GM12878 (cell line): ENCODE results near the gene ARHGAP32.

Source experiments
- ASH2L ChIP-seq: fragments of 300-600, 200-600 bp; sonication (generic); IDR thresholded peaks from 2 replicates; pipeline ENCODE4 v1.6.1; 2017; ENCODE audit warnings: low read depth, mild to moderate bottlenecking, borderline replicate concordance
- CTCF ChIP-seq, 3 experiments: IDR thresholded peaks in 2 of 3; conservative IDR thresholded peaks in 1 of 3; 2 replicates each; pipeline ENCODE4 v1.5.1; 2011; ENCODE audit warnings: low read depth in 3 of 3, low read length in 3 of 3, mild to moderate bottlenecking in 3 of 3, control low read depth in 2 of 3, moderate library complexity in 2 of 3, inconsistent platforms in 1 of 3, mixed read lengths in 1 of 3; ENCODE audit not compliant: control insufficient read depth in 2 of 3, insufficient read depth in 1 of 3; ENCODE audit errors: extremely low read depth in 1 of 3
- EP300 ChIP-seq, 2 experiments: fragments of 150-350 bp in 1 of 2; IDR thresholded peaks; 2 replicates each; pipeline ENCODE4 v1.6.1; 2011 to 2012; ENCODE audit warnings: low read depth in 2 of 2, low read length in 2 of 2, borderline replicate concordance in 1 of 2, improper control_type of control experiment in 1 of 2, inconsistent platforms in 1 of 2; ENCODE audit not compliant: control insufficient read depth in 1 of 2
- KAT2A ChIP-seq: conservative IDR thresholded peaks from 2 replicates; pipeline ENCODE4 v1.6.1; 2011; ENCODE audit warnings: low read depth, low read length; ENCODE audit not compliant: control insufficient read depth
- KDM1A ChIP-seq: fragments of 200-600 bp; sonication (generic); IDR thresholded peaks from 2 replicates; pipeline ENCODE4 v1.6.1; 2016; ENCODE audit warnings: borderline replicate concordance
- MXI1 ChIP-seq: fragments of 150-350 bp; IDR thresholded peaks from 2 replicates; pipeline ENCODE4 v1.6.1; 2011; ENCODE audit warnings: low read depth, mild to moderate bottlenecking, inconsistent platforms, low read length, improper control_type of control experiment
- NFYB ChIP-seq: IDR thresholded peaks from 2 replicates; pipeline ENCODE4 v1.6.1; 2011; ENCODE audit warnings: low read depth, mild to moderate bottlenecking, low read length, improper control_type of control experiment, moderate library complexity; ENCODE audit not compliant: insufficient read depth
- POLR2A ChIP-seq: IDR thresholded peaks from 2 replicates; pipeline ENCODE4 v1.6.1; 2011; ENCODE audit warnings: low read depth, mild to moderate bottlenecking, low read length
- REST ChIP-seq: IDR thresholded peaks from 2 replicates; pipeline ENCODE4 v1.6.1; 2012; ENCODE audit warnings: mild to moderate bottlenecking, low read depth, low read length
- RFX5 ChIP-seq: IDR thresholded peaks from 2 replicates; pipeline ENCODE4 v1.6.1; 2011; ENCODE audit warnings: low read depth, low read length, improper control_type of control experiment
- ZNF384 ChIP-seq: IDR thresholded peaks from 2 replicates; pipeline ENCODE4 v1.6.1; 2012; ENCODE audit warnings: low read depth, mild to moderate bottlenecking, low read length, improper control_type of control experiment, borderline replicate concordance
- TF ChIP-seq, protein P1 (sequence below): fragments of 450-650 bp; IDR thresholded peaks from 2 replicates; pipeline ENCODE4 v1.6.1; 2017; ENCODE audit warnings: borderline replicate concordance

DNA sequence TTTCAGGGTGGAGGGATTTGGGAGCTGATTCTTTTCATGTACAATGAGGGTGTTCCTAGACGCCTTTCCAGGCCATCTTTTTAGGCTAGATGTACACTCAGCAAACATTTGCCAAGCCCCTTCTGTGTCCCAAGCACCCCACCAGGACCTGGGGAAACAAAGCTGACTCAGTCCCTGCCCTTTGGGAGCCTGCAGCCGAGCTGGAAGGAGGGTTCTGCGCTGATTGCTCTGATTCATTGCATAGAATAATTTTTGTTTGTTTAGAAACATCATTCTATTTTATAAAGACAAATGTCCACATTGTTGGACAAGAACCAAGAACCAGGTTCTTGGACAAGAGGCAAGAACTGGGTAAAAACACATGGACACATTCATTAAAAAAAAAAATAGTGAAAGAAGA, 266.1 kb downstream of the ARHGAP32 start:
- TF ChIP-seq MXI1 (no peak), NFYB (no peak), ASH2L (no peak), CTCF (IDR thresholded peaks at IDR 0.05 in 2 of 3, conservative IDR thresholded peaks at IDR 0.05 in 1 of 3; ENCODE audit: control insufficient read depth in 2 of 3, extremely low read depth in 1 of 3, insufficient read depth in 1 of 3, low read depth in 3 of 3, low read length in 3 of 3) (no peak), POLR2A (no peak), EP300 (IDR thresholded peaks at IDR 0.05; ENCODE audit: borderline replicate concordance in 1 of 2, control insufficient read depth in 1 of 2, low read depth in 2 of 2, low read length in 2 of 2) (no peak), KAT2A (no peak), REST (no peak), RFX5 (no peak), ZNF384 (no peak), KDM1A (no peak)
- TF ChIP-seq, protein P1, sequence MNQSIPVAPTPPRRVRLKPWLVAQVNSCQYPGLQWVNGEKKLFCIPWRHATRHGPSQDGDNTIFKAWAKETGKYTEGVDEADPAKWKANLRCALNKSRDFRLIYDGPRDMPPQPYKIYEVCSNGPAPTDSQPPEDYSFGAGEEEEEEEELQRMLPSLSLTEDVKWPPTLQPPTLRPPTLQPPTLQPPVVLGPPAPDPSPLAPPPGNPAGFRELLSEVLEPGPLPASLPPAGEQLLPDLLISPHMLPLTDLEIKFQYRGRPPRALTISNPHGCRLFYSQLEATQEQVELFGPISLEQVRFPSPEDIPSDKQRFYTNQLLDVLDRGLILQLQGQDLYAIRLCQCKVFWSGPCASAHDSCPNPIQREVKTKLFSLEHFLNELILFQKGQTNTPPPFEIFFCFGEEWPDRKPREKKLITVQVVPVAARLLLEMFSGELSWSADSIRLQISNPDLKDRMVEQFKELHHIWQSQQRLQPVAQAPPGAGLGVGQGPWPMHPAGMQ: no peak
